WTC11 (cell line): ENCODE results near the gene NCKAP5. TPM values are rescaled to one million over a fixed set of nuclear protein-coding genes. Genes with fewer than 3 reads are reported as not detected.

ENCODE experiments used
- ATAC-seq: fragments of 200-7000 bp; cut with Tn5 transposase; 2 replicates; pipeline ENCODE4 v1.10.0; 2021; ENCODE audit warnings: mild to moderate bottlenecking, moderate library complexity
- CTCF ChIA-PET: fragments of 300-600 bp; sonication (Branson Sonifier 250); formaldehyde crosslinking; loops from one replicate; lab custom pipeline; 2021; ENCODE audit warnings: antibody characterized with exemption; lab: Charles Lee
- POLR2A ChIA-PET: fragments of 350-600 bp; sonication (Branson Sonifier 250); formaldehyde crosslinking; loops from one replicate; lab custom pipeline; 2021; ENCODE audit warnings: antibody characterized with exemption; lab: Charles Lee
- DNase-seq: peaks from one replicate; pipeline ENCODE4 v3.0.0; 2021; ENCODE audit warnings: low spot score
- H3K27ac Mint-ChIP-seq: 2 replicates; pipeline ENCODE4 v1.8.0; 2021; ENCODE audit warnings: mixed read lengths
- H3K27me3 Mint-ChIP-seq: 2 replicates; pipeline ENCODE4 v1.8.0; 2021; ENCODE audit warnings: low read depth, mild to moderate bottlenecking, moderate library complexity, mixed read lengths
- H3K36me3 Mint-ChIP-seq: 2 replicates; pipeline ENCODE4 v1.8.0; 2021; ENCODE audit warnings: mixed read lengths
- H3K4me1 Mint-ChIP-seq: 2 replicates; pipeline ENCODE4 v1.8.0; 2022; ENCODE audit warnings: mixed read lengths
- H3K4me3 Mint-ChIP-seq: 2 replicates; pipeline ENCODE4 v1.8.0; 2021; ENCODE audit warnings: mild to moderate bottlenecking, moderate library complexity, mixed read lengths
- H3K9me3 Mint-ChIP-seq: 2 replicates; pipeline ENCODE4 v1.8.0; 2021; ENCODE audit warnings: mixed read lengths
- AFF4 ChIP-seq: sonication (generic); formaldehyde crosslinking; IDR thresholded peaks from 2 replicates; pipeline ENCODE4 v1.8.1; 2023; ENCODE audit warnings: mild to moderate bottlenecking, missing genetic modification reagents, borderline replicate concordance
- AR ChIP-seq: fragments of 250-450 bp; sonication (Bioruptor Pico); IDR thresholded peaks from 2 replicates; pipeline ENCODE4 v1.9.0; 2021; ENCODE audit warnings: mild to moderate bottlenecking
- CBFB ChIP-seq: sonication (generic); formaldehyde crosslinking; IDR thresholded peaks from 2 replicates; pipeline ENCODE4 v1.8.1; 2022; ENCODE audit warnings: mild to moderate bottlenecking, low read depth, missing genetic modification reagents
- CREM ChIP-seq: sonication (generic); formaldehyde crosslinking; IDR thresholded peaks from 2 replicates; pipeline ENCODE4 v1.8.1; 2022; ENCODE audit warnings: mild to moderate bottlenecking, missing genetic modification reagents, moderate library complexity
- FOXP4 ChIP-seq: sonication (generic); formaldehyde crosslinking; IDR thresholded peaks from 2 replicates; pipeline ENCODE4 v1.8.0; 2022; ENCODE audit warnings: mild to moderate bottlenecking, missing genetic modification reagents
- HMGA2 ChIP-seq: fragments of 250-450 bp; sonication (Bioruptor Pico); IDR thresholded peaks from 2 replicates; pipeline ENCODE4 v1.4.0; 2021; ENCODE audit warnings: mild to moderate bottlenecking, moderate library complexity
- HMGXB4 ChIP-seq: sonication (generic); formaldehyde crosslinking; IDR thresholded peaks from 2 replicates; pipeline ENCODE4 v1.8.1; 2023; ENCODE audit warnings: mild to moderate bottlenecking, moderate library complexity, missing genetic modification reagents
- MLX ChIP-seq: sonication (generic); formaldehyde crosslinking; IDR thresholded peaks from 2 replicates; pipeline ENCODE4 v1.8.1; 2023; ENCODE audit warnings: mild to moderate bottlenecking, missing genetic modification reagents, moderate library complexity
- OVOL2 ChIP-seq: fragments of 250-450 bp; sonication (Bioruptor Pico); IDR thresholded peaks from 2 replicates; pipeline ENCODE4 v1.9.0; 2021; ENCODE audit warnings: mild to moderate bottlenecking, borderline replicate concordance
- RELA ChIP-seq: sonication (generic); formaldehyde crosslinking; IDR thresholded peaks from 2 replicates; pipeline ENCODE4 v1.8.1; 2022; ENCODE audit warnings: missing genetic modification reagents, mild to moderate bottlenecking, borderline replicate concordance
- SOX15 ChIP-seq: fragments of 250-450 bp; sonication (Bioruptor Pico); IDR thresholded peaks from 2 replicates; pipeline ENCODE4 v1.9.0; 2021; ENCODE audit warnings: mild to moderate bottlenecking
- TEAD1 ChIP-seq: sonication (generic); formaldehyde crosslinking; IDR thresholded peaks from 2 replicates; pipeline ENCODE4 v1.8.0; 2022; ENCODE audit warnings: mild to moderate bottlenecking, missing genetic modification reagents
- USF1 ChIP-seq: sonication (generic); formaldehyde crosslinking; IDR thresholded peaks from 2 replicates; pipeline ENCODE4 v1.8.0; 2022; ENCODE audit warnings: mild to moderate bottlenecking, missing genetic modification reagents
- USF2 ChIP-seq: sonication (generic); formaldehyde crosslinking; IDR thresholded peaks from 2 replicates; pipeline ENCODE4 v1.8.1; 2023; ENCODE audit warnings: mild to moderate bottlenecking, missing genetic modification reagents, moderate library complexity
- ZBTB43 ChIP-seq: sonication (generic); formaldehyde crosslinking; IDR thresholded peaks from 2 replicates; pipeline ENCODE4 v1.8.1; 2023; ENCODE audit warnings: mild to moderate bottlenecking, missing genetic modification reagents
- ZNF317 ChIP-seq: sonication (generic); formaldehyde crosslinking; IDR thresholded peaks from 2 replicates; pipeline ENCODE4 v1.8.1; 2023; ENCODE audit warnings: low read depth, mild to moderate bottlenecking, moderate library complexity, missing genetic modification reagents, borderline replicate concordance
- ZNF396 ChIP-seq: fragments of 250-450 bp; sonication (Bioruptor Pico); IDR thresholded peaks from 2 replicates; pipeline ENCODE4 v1.8.0; 2021; ENCODE audit warnings: mild to moderate bottlenecking, moderate library complexity, borderline replicate concordance
- ZNF512 ChIP-seq: sonication (generic); formaldehyde crosslinking; IDR thresholded peaks from 2 replicates; pipeline ENCODE4 v1.8.1; 2022; ENCODE audit warnings: missing genetic modification reagents, borderline replicate concordance
- total RNA-seq: library from RNA; stranded (reverse); gene quantifications from 3 replicates; pipeline ENCODE4 v1.2.3, GENCODE V29; 2021

Gene NCKAP5
- total RNA-seq, 1 experiment from 2014 or later, result 0.55 TPM

- TF ChIP-seq AFF4 (CRISPR knock-in tag) (no peak), HMGXB4 (CRISPR knock-in tag) (no peak), ZNF317 (CRISPR knock-in tag) (no peak), ZNF512 (no peak), ZBTB43 (no peak)
Measured at GRCh38 chr2:133229974-133230373, 338.3 kb downstream of the NCKAP5 start (continued).

GRCh38 chr2:133223226-133223625 lies 345.0 kb downstream of the NCKAP5 start:
- DNase-seq (no peak), ATAC-seq (no peak)
- Mint-ChIP-seq H3K4me1 (peaks cover 3% of the 10 kb centered on the region; the same call in 1 of the 2 replicates), H3K27ac (no peak overlapping the region), H3K4me3 (no peak overlapping the region), H3K9me3 (no peaks in the 10 kb centered on the region), H3K27me3 (no peaks in the 10 kb centered on the region), H3K36me3 (no peaks in the 10 kb centered on the region)
- ChIA-PET POLR2A (no interaction called here), CTCF (no interaction called here)
- TF ChIP-seq HMGA2 (CRISPR knock-in tag), result no peak
- TF ChIP-seq ZNF396 (CRISPR knock-in tag), result no peak
- no peak for TF ChIP-seq CBFB (CRISPR knock-in tag)
- no peak for TF ChIP-seq USF1 (CRISPR knock-in tag)
- TF ChIP-seq MLX (CRISPR knock-in tag), result no peak
- no peak for TF ChIP-seq SOX15 (CRISPR knock-in tag)
- no peak for TF ChIP-seq FOXP4 (CRISPR knock-in tag)
- no peak for TF ChIP-seq OVOL2
- TF ChIP-seq HMGXB4 (CRISPR knock-in tag), result no peak
- TF ChIP-seq USF2 (CRISPR knock-in tag), result no peak
- no peak for TF ChIP-seq AR (CRISPR knock-in tag)
- no peak for TF ChIP-seq TEAD1 (CRISPR knock-in tag)
- no peak for TF ChIP-seq RELA (CRISPR knock-in tag)
- no peak for TF ChIP-seq CREM (CRISPR knock-in tag)
